Thoracic aorta (tissue), 2 donors: Measurements from ENCODE around the gene CMIP. TPM values are rescaled to one million over a fixed set of nuclear protein-coding genes. Genes with fewer than 3 reads are reported as not detected.

Source experiments
- ATAC-seq: fragments of 150-250 bp; one replicate; pipeline ENCODE4 v1.8.0; 2017; ENCODE audit warnings: low read depth; ENCODE audit not compliant: insufficient number of reproducible peaks, low FRiP score
- DNase-seq: peaks from one replicate; pipeline ENCODE4 v3.0.0-alpha.2; 2020; ENCODE audit warnings: low spot score
- H3K27ac ChIP-seq, 2 donors: fragments of 200-600 bp; sonication (generic); 1 replicate in 1 of 2; 2 replicates in 1 of 2; pipeline ENCODE4 v1.5.1; 2016; ENCODE audit warnings: mild to moderate bottlenecking in 2 of 2, moderate library complexity in 2 of 2
- H3K27me3 ChIP-seq: fragments of 200-600 bp; sonication (generic); replicated peaks from 2 replicates; pipeline ENCODE4 v1.6.0; 2016; ENCODE audit warnings: mild to moderate bottlenecking; ENCODE audit not compliant: insufficient read depth
- H3K36me3 ChIP-seq: fragments of 200-600 bp; sonication (generic); one replicate; pipeline ENCODE4 v1.5.1; 2016
- H3K4me1 ChIP-seq, 2 donors: fragments of 200-600 bp; sonication (generic); 1 replicate in 1 of 2; 2 replicates in 1 of 2; pipeline versions ENCODE4 v1.5.1 to v1.6.0; 2016; ENCODE audit warnings: low read depth in 2 of 2, mild to moderate bottlenecking in 1 of 2; ENCODE audit not compliant: control insufficient read depth in 1 of 2
- H3K4me3 ChIP-seq: fragments of 200-600 bp; sonication (generic); 2 replicates; pipeline ENCODE4 v1.5.1; 2016; ENCODE audit warnings: mild to moderate bottlenecking
- H3K9me3 ChIP-seq: fragments of 200-600 bp; sonication (generic); 2 replicates; pipeline ENCODE4 v1.5.1; 2016
- total RNA-seq, 2 donors: library from RNA; depleted of rRNA; stranded (reverse); fragments of >200 nt; gene quantifications; one replicate each; pipeline versions ENCODE4 v1.1.0 to v1.2.3, GENCODE V29; 2016
- TF ChIP-seq, protein P1 (sequence below): fragments of 200-600 bp; sonication (generic); IDR thresholded peaks from one replicate; pipeline ENCODE4 v1.5.1; 2019; ENCODE audit warnings: antibody characterized with exemption

CMIP gene
- total RNA-seq, 2 donors from 2014 or later: 20.8 to 46.8 TPM

DNA sequence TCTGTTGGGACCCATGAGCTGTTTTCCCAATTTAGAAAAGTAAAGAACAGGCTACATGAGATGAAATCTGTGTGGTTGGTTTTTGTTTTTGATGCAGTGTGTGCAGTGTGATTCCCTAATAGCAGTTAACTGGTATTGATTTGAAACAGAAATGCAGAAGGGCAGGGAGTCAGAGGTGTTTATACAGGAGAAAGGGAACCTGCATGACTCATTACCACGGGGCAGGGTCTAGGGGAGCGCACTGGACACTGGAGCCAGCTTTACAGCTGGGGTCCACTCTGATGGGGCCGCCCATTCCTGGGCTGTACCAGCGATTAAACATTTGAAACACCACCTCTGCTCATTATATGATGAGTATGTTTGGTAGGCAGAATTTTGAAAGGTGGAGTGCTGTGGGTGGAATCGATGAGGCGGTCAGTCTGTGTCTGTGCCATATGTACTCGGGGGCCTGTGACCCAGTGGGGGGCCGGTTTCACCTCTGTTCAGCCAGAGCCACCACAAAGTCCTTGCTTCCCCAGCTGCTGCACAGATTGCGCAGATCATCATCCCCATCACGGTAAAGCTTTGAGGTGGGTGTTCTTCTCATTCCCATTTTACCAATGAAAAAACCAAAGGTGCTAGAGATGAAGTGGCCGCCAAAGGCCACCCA lies 142.5 kb downstream of the CMIP start:
- Histone ChIP-seq H3K9me3 (no peaks in the 10 kb centered on the region), H3K4me1 (no peaks in the 10 kb centered on the region), H3K4me3 (no peak overlapping the region), H3K27me3 (no peaks in the 10 kb centered on the region), H3K36me3 (no peaks in the 10 kb centered on the region), H3K27ac (no peak overlapping the region)
- ATAC-seq (no peak), DNase-seq (no peak)
- TF ChIP-seq, protein P1, sequence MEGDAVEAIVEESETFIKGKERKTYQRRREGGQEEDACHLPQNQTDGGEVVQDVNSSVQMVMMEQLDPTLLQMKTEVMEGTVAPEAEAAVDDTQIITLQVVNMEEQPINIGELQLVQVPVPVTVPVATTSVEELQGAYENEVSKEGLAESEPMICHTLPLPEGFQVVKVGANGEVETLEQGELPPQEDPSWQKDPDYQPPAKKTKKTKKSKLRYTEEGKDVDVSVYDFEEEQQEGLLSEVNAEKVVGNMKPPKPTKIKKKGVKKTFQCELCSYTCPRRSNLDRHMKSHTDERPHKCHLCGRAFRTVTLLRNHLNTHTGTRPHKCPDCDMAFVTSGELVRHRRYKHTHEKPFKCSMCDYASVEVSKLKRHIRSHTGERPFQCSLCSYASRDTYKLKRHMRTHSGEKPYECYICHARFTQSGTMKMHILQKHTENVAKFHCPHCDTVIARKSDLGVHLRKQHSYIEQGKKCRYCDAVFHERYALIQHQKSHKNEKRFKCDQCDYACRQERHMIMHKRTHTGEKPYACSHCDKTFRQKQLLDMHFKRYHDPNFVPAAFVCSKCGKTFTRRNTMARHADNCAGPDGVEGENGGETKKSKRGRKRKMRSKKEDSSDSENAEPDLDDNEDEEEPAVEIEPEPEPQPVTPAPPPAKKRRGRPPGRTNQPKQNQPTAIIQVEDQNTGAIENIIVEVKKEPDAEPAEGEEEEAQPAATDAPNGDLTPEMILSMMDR: no peak

DNA sequence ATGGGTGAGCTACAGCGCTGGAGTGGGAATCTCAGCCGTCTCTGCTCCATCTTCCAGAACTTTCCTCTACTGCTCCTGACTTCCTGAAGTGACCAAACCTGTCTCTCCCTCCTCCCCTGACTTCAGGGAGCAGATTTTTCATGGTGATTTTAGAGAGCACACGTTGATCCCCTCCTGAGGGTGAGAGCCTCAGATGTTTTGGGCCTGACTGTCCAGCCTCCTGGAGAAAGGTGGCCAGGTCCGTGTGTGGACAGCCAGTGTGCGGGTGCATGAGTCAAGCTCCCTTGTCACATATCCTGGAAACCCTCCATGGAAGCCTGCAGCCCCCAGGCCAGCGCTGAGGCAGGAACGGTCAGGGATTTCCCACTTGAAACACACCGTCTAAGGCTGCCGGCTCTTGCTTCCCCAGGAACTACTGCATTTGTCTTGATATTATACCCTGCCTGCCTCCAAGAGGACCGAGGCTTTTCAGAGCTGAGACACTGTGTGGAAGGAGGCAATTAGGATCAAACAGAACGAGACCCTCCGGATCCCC lies 143.1 kb downstream of the CMIP start:
- H3K9me3 ChIP-seq: no peaks in the 10 kb centered on the region
- no peaks in the 10 kb centered on the region for H3K36me3 ChIP-seq
- H3K27ac ChIP-seq: no peak overlapping the region
- no peak overlapping the region for H3K4me3 ChIP-seq
- DNase-seq (no peak), ATAC-seq (no peak)
- TF ChIP-seq, protein P1: no peak
- no peaks in the 10 kb centered on the region for H3K27me3 ChIP-seq
- no peaks in the 10 kb centered on the region for H3K4me1 ChIP-seq

DNA sequence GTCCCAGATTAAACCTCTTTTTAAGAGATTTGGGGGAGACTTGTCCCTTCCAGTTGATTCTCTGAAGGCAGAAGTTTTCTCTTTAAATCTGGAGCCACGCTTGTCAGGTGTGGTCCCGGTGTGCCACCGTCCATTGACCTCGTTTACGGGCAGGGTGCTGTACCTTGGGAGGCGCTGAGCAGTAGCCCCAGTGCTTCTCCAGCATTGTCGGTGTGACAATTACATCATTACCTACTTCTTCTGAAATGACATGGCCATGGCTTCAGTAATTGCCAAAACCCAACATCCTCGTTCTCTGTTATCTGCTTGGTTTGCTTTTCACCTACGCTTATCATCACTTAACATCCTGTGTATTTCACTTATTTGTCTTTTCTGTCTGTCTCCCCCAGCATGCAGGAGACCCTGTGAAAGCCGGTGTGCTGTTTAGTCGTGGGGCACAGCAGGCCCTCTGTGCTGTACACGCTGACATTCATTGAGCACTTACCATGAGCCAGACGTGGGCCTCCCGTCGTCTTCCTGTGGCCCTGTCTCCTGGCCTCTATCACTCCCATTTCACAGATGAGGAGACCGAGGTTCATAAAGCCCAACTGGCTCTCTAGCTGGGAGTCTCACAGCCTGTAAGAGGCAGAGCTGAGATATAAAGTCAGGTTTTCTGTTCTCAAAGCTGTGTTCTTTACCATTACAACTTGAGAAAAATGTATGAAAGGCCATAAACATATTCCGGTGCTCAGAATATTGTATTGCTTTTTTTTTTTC lies 143.9 kb downstream of the CMIP start:
- Histone ChIP-seq H3K4me1 (no peaks in the 10 kb centered on the region), H3K36me3 (no peaks in the 10 kb centered on the region), H3K4me3 (no peak overlapping the region), H3K27me3 (no peaks in the 10 kb centered on the region), H3K27ac (no peak overlapping the region), H3K9me3 (no peaks in the 10 kb centered on the region)
- TF ChIP-seq, protein P1: no peak
- no peak for ATAC-seq
- no peak for DNase-seq

DNA sequence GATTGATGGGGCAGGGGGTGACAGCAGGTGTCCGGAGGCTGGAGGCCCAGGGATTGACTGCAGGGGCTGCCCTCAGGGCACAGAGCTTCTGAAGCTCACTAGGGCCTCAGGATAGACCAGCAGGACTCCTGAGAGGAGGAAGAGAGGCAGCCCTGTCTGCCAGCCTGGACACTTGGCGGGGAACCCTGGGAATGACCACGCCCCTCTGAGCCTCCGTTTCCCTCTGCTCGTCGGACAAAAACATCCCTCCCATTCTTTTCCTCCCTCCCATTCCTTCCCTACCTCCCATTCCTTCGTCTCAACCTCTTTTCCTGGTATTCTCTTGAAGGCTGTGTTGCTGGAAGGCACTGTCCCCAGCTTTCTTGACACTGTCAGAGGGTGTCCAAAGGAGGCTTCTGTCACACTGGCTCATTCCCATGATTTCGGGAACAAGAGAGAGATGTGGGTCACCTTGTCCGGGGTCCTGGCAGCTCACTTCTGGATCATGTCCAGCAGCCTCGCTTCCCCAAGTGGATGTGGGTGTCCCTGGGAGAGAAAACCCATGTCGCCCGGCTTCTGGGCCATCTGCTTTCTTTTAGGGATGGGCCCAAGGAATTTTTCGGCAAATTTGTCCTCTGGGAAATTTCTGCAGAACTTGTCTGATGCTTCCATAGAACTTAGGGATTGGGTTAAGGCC lies 145.5 kb downstream of the CMIP start:
- ATAC-seq (no peak), DNase-seq (no peak)
- H3K27ac ChIP-seq: no peak overlapping the region
- H3K9me3 ChIP-seq: no peaks in the 10 kb centered on the region
- no peaks in the 10 kb centered on the region for H3K27me3 ChIP-seq
- TF ChIP-seq, protein P1: no peak
- H3K36me3 ChIP-seq: no peaks in the 10 kb centered on the region
- no peaks in the 10 kb centered on the region for H3K4me1 ChIP-seq
- no peak overlapping the region for H3K4me3 ChIP-seq
